OCI-LY7 (cell line): ENCODE data around the gene DDX20.

Experiments used
- EZH2phosphoT487 ChIP-seq: fragments of 200-600 bp; sonication (generic); IDR thresholded peaks from 2 replicates; pipeline ENCODE4 v1.6.1; 2018; ENCODE audit warnings: low read depth, borderline replicate concordance, mild to moderate bottlenecking, mixed run types, antibody characterized with exemption, low read length, moderate library complexity, mixed read lengths
- TF ChIP-seq, protein P1 (sequence below): fragments of 200-600 bp; sonication (generic); conservative IDR thresholded peaks from 2 replicates; pipeline ENCODE4 v1.5.1; 2014; ENCODE audit warnings: mild to moderate bottlenecking, antibody characterized with exemption, low read length, moderate library complexity, mixed read lengths

DNA sequence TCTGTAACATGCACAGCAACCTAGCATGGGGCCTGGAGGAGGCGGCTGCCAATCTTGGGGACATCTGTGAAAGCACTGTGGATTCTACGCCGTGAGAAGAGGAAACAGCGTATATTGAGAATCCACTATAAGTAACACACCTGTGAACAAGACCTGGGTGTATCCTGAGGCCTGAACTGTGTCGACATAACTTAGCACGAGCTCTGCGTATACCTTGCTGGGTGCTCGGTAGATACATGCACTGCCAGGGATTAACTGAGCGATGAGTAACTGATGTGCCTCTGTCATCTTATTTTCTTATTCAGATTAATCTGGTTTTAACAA lies 58.6 kb downstream of the DDX20 start:
- TF ChIP-seq, protein P1, sequence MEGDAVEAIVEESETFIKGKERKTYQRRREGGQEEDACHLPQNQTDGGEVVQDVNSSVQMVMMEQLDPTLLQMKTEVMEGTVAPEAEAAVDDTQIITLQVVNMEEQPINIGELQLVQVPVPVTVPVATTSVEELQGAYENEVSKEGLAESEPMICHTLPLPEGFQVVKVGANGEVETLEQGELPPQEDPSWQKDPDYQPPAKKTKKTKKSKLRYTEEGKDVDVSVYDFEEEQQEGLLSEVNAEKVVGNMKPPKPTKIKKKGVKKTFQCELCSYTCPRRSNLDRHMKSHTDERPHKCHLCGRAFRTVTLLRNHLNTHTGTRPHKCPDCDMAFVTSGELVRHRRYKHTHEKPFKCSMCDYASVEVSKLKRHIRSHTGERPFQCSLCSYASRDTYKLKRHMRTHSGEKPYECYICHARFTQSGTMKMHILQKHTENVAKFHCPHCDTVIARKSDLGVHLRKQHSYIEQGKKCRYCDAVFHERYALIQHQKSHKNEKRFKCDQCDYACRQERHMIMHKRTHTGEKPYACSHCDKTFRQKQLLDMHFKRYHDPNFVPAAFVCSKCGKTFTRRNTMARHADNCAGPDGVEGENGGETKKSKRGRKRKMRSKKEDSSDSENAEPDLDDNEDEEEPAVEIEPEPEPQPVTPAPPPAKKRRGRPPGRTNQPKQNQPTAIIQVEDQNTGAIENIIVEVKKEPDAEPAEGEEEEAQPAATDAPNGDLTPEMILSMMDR: no peak
- no peak for TF ChIP-seq EZH2phosphoT487
